WTC11 (cell line): Measurements from ENCODE around the gene MMS19. TPM values are rescaled to one million over a fixed set of nuclear protein-coding genes. Genes with fewer than 3 reads are reported as not detected.
A peak's percentile ranks its signal among the peaks of the same experiment; 100 is the strongest.
"Not testable (repeated sequence)": the region's sequence is repeated elsewhere in the genome, so short reads cannot be mapped to it uniquely, and the experiment has no call there.

ENCODE experiments used
- ATAC-seq: fragments of 200-7000 bp; cut with Tn5 transposase; 2 replicates; pipeline ENCODE4 v1.10.0; 2021; ENCODE audit warnings: mild to moderate bottlenecking, moderate library complexity
- CTCF ChIA-PET: fragments of 300-600 bp; sonication (Branson Sonifier 250); formaldehyde crosslinking; loops from one replicate; lab custom pipeline; 2021; ENCODE audit warnings: antibody characterized with exemption; lab: Charles Lee
- POLR2A ChIA-PET: fragments of 350-600 bp; sonication (Branson Sonifier 250); formaldehyde crosslinking; loops from one replicate; lab custom pipeline; 2021; ENCODE audit warnings: antibody characterized with exemption; lab: Charles Lee
- DNase-seq: peaks from one replicate; pipeline ENCODE4 v3.0.0; 2021; ENCODE audit warnings: low spot score
- H3K27ac Mint-ChIP-seq: 2 replicates; pipeline ENCODE4 v1.8.0; 2021; ENCODE audit warnings: mixed read lengths
- H3K27me3 Mint-ChIP-seq: 2 replicates; pipeline ENCODE4 v1.8.0; 2021; ENCODE audit warnings: low read depth, mild to moderate bottlenecking, moderate library complexity, mixed read lengths
- H3K36me3 Mint-ChIP-seq: 2 replicates; pipeline ENCODE4 v1.8.0; 2021; ENCODE audit warnings: mixed read lengths
- H3K4me1 Mint-ChIP-seq: 2 replicates; pipeline ENCODE4 v1.8.0; 2022; ENCODE audit warnings: mixed read lengths
- H3K4me3 Mint-ChIP-seq: 2 replicates; pipeline ENCODE4 v1.8.0; 2021; ENCODE audit warnings: mild to moderate bottlenecking, moderate library complexity, mixed read lengths
- H3K9me3 Mint-ChIP-seq: 2 replicates; pipeline ENCODE4 v1.8.0; 2021; ENCODE audit warnings: mixed read lengths
- ESRRA ChIP-seq: sonication (generic); formaldehyde crosslinking; IDR thresholded peaks from 2 replicates; pipeline ENCODE4 v1.8.1; 2022; ENCODE audit warnings: mild to moderate bottlenecking, missing genetic modification reagents, borderline replicate concordance
- FOXK1 ChIP-seq: sonication (generic); formaldehyde crosslinking; IDR thresholded peaks from 2 replicates; pipeline ENCODE4 v1.8.0; 2022; ENCODE audit warnings: mild to moderate bottlenecking, moderate library complexity, missing genetic modification reagents
- GTF2I ChIP-seq: fragments of 250-450 bp; sonication (Bioruptor Pico); conservative IDR thresholded peaks from 2 replicates; pipeline ENCODE4 v1.4.0; 2021; ENCODE audit warnings: mild to moderate bottlenecking
- RORB ChIP-seq: fragments of 250-450 bp; sonication (Bioruptor Pico); IDR thresholded peaks from 2 replicates; pipeline ENCODE4 v1.9.0; 2021; ENCODE audit warnings: mild to moderate bottlenecking
- SMAD3 ChIP-seq: sonication (generic); formaldehyde crosslinking; IDR thresholded peaks from 2 replicates; pipeline ENCODE4 v1.8.0; 2022; ENCODE audit warnings: missing genetic modification reagents, mild to moderate bottlenecking, borderline replicate concordance
- SP1 ChIP-seq: sonication (generic); formaldehyde crosslinking; conservative IDR thresholded peaks from 2 replicates; pipeline ENCODE4 v1.8.1; 2022; ENCODE audit warnings: missing genetic modification reagents
- total RNA-seq: library from RNA; stranded (reverse); gene quantifications from 3 replicates; pipeline ENCODE4 v1.2.3, GENCODE V29; 2021
- TF ChIP-seq, protein P1 (sequence below): sonication (generic); formaldehyde crosslinking; IDR thresholded peaks from 2 replicates; pipeline ENCODE4 v1.8.1; 2023; ENCODE audit warnings: mild to moderate bottlenecking, missing genetic modification reagents, moderate library complexity
- TF ChIP-seq, protein P2 (sequence below): sonication (generic); formaldehyde crosslinking; IDR thresholded peaks from 2 replicates; pipeline ENCODE4 v1.8.1; 2023; ENCODE audit warnings: mild to moderate bottlenecking, missing genetic modification reagents, borderline replicate concordance
- TF ChIP-seq, protein P3 (sequence below): sonication (generic); formaldehyde crosslinking; IDR thresholded peaks from 2 replicates; pipeline ENCODE4 v1.8.0; 2022; ENCODE audit warnings: mild to moderate bottlenecking, missing genetic modification reagents
- TF ChIP-seq, protein P4 (sequence below): sonication (generic); formaldehyde crosslinking; IDR thresholded peaks from 2 replicates; pipeline ENCODE4 v1.8.1; 2023; ENCODE audit warnings: mild to moderate bottlenecking, moderate library complexity, missing genetic modification reagents
- TF ChIP-seq, protein P5 (sequence below): sonication (generic); formaldehyde crosslinking; IDR thresholded peaks from 2 replicates; pipeline ENCODE4 v1.8.1; 2022; ENCODE audit warnings: low read depth, missing genetic modification reagents, borderline replicate concordance
- TF ChIP-seq, protein P6 (sequence below): sonication (generic); formaldehyde crosslinking; IDR thresholded peaks from 2 replicates; pipeline ENCODE4 v1.8.1; 2023; ENCODE audit warnings: mild to moderate bottlenecking, missing genetic modification reagents

Gene MMS19
- total RNA-seq, 1 experiment from 2014 or later: 135 TPM

DNA sequence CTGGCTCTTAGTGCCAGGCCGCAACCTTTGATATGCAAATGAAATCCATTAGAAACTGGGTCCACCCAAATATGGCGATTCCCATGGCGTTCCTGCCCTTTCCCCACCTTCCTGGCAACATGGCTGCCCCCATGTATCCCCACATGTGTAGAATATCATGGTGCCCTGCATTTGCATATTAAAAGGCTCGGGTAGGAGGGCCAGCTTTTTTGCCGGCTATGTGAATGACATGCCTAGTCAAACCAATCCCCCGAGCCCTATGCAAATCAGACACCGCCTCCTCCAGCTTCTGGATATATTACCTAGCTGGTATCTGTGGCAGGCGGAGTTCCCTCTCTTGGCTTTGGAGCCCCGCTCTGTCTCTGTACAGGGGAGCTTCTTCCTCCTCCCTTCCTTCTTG, 18.3 kb downstream of the MMS19 start:
- Mint-ChIP-seq H3K9me3 (no peaks in the 10 kb centered on the region), H3K27ac (peak overlapping the region; percentile 94), H3K4me1 (peaks cover 21% of the 10 kb centered on the region), H3K4me3 (peak overlapping the region; percentile 11), H3K36me3 (peaks cover 43% of the 10 kb centered on the region), H3K27me3 (no peaks in the 10 kb centered on the region)
- peak; percentile 87 for DNase-seq
- peak; percentile 96 for ATAC-seq
- TF ChIP-seq GTF2I (CRISPR knock-in tag) (no peak), SP1 (CRISPR knock-in tag) (peak; percentile 38; the same call in 1 of the 2 replicates), RORB (CRISPR knock-in tag) (no peak), FOXK1 (0 out of 2 replicates have a peak, but pooled peaks have one; percentile 41), ESRRA (CRISPR knock-in tag) (no peak), SMAD3 (no peak)
- TF ChIP-seq, protein P1, sequence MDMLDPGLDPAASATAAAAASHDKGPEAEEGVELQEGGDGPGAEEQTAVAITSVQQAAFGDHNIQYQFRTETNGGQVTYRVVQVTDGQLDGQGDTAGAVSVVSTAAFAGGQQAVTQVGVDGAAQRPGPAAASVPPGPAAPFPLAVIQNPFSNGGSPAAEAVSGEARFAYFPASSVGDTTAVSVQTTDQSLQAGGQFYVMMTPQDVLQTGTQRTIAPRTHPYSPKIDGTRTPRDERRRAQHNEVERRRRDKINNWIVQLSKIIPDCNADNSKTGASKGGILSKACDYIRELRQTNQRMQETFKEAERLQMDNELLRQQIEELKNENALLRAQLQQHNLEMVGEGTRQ (CRISPR knock-in tag): 0 out of 2 replicates have a peak, but pooled peaks have one; percentile 18
- TF ChIP-seq, protein P2, sequence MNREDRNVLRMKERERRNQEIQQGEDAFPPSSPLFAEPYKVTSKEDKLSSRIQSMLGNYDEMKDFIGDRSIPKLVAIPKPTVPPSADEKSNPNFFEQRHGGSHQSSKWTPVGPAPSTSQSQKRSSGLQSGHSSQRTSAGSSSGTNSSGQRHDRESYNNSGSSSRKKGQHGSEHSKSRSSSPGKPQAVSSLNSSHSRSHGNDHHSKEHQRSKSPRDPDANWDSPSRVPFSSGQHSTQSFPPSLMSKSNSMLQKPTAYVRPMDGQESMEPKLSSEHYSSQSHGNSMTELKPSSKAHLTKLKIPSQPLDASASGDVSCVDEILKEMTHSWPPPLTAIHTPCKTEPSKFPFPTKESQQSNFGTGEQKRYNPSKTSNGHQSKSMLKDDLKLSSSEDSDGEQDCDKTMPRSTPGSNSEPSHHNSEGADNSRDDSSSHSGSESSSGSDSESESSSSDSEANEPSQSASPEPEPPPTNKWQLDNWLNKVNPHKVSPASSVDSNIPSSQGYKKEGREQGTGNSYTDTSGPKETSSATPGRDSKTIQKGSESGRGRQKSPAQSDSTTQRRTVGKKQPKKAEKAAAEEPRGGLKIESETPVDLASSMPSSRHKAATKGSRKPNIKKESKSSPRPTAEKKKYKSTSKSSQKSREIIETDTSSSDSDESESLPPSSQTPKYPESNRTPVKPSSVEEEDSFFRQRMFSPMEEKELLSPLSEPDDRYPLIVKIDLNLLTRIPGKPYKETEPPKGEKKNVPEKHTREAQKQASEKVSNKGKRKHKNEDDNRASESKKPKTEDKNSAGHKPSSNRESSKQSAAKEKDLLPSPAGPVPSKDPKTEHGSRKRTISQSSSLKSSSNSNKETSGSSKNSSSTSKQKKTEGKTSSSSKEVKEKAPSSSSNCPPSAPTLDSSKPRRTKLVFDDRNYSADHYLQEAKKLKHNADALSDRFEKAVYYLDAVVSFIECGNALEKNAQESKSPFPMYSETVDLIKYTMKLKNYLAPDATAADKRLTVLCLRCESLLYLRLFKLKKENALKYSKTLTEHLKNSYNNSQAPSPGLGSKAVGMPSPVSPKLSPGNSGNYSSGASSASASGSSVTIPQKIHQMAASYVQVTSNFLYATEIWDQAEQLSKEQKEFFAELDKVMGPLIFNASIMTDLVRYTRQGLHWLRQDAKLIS: no peak
- TF ChIP-seq, protein P3, sequence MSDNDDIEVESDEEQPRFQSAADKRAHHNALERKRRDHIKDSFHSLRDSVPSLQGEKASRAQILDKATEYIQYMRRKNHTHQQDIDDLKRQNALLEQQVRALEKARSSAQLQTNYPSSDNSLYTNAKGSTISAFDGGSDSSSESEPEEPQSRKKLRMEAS (CRISPR knock-in tag): peak; percentile 55; the same call in 1 of the 2 replicates
- TF ChIP-seq, protein P4, sequence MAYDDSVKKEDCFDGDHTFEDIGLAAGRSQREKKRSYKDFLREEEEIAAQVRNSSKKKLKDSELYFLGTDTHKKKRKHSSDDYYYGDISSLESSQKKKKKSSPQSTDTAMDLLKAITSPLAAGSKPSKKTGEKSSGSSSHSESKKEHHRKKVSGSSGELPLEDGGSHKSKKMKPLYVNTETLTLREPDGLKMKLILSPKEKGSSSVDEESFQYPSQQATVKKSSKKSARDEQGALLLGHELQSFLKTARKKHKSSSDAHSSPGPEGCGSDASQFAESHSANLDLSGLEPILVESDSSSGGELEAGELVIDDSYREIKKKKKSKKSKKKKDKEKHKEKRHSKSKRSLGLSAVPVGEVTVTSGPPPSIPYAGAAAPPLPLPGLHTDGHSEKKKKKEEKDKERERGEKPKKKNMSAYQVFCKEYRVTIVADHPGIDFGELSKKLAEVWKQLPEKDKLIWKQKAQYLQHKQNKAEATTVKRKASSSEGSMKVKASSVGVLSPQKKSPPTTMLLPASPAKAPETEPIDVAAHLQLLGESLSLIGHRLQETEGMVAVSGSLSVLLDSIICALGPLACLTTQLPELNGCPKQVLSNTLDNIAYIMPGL (CRISPR knock-in tag): no peak
- TF ChIP-seq, protein P5, sequence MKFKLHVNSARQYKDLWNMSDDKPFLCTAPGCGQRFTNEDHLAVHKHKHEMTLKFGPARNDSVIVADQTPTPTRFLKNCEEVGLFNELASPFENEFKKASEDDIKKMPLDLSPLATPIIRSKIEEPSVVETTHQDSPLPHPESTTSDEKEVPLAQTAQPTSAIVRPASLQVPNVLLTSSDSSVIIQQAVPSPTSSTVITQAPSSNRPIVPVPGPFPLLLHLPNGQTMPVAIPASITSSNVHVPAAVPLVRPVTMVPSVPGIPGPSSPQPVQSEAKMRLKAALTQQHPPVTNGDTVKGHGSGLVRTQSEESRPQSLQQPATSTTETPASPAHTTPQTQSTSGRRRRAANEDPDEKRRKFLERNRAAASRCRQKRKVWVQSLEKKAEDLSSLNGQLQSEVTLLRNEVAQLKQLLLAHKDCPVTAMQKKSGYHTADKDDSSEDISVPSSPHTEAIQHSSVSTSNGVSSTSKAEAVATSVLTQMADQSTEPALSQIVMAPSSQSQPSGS (CRISPR knock-in tag): no peak
- TF ChIP-seq, protein P6, sequence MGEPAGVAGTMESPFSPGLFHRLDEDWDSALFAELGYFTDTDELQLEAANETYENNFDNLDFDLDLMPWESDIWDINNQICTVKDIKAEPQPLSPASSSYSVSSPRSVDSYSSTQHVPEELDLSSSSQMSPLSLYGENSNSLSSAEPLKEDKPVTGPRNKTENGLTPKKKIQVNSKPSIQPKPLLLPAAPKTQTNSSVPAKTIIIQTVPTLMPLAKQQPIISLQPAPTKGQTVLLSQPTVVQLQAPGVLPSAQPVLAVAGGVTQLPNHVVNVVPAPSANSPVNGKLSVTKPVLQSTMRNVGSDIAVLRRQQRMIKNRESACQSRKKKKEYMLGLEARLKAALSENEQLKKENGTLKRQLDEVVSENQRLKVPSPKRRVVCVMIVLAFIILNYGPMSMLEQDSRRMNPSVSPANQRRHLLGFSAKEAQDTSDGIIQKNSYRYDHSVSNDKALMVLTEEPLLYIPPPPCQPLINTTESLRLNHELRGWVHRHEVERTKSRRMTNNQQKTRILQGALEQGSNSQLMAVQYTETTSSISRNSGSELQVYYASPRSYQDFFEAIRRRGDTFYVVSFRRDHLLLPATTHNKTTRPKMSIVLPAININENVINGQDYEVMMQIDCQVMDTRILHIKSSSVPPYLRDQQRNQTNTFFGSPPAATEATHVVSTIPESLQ (CRISPR knock-in tag): no peak
- ChIA-PET POLR2A (interaction anchor here (0.9 to 1.4 kb wide), 5 partner anchors 12 to 207 kb away, joined by 3 to 5 read pairs (median 4); partner anchors contain the start of genes AVPI1 and UBTD1), CTCF (interaction anchor here (0.7 to 2.1 kb wide), 15 partner anchors 15 to 197 kb away, joined by 3 to 6 read pairs (median 4); partner anchors contain the start of genes ANKRD2, RRP12 and UBTD1)

DNA sequence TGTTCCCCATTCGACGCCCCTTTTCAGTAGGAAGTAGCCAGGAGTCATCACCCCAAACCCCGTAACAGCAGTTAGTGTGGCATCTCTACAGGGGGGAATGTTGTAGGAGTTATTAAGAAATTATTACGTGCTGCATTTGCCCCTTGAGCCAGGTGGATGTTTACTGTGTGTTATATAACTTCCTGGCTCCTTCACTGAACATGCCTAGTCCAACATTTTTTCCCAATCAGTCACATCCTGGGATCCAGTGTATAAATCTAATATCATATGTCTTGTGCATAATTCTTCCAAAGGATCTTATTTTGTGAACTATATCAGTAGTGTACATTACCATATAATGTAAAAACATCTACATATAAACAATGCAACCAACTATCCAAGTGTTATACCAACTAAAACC, 18.8 kb downstream of the MMS19 start:
- Mint-ChIP-seq H3K4me3 (peak overlapping the region; percentile 34), H3K36me3 (peaks cover 48% of the 10 kb centered on the region), H3K27ac (peak overlapping the region; percentile 69), H3K4me1 (peaks cover 21% of the 10 kb centered on the region)
- ChIA-PET CTCF (interaction anchor here (0.7 to 1.5 kb wide), 12 partner anchors 15 to 133 kb away, joined by 3 to 6 read pairs (median 4); partner anchors contain the start of genes ANKRD2, RRP12 and UBTD1), POLR2A (interaction anchor here (0.9 to 1.4 kb wide), 5 partner anchors 12 to 208 kb away, joined by 3 to 5 read pairs (median 4); partner anchors contain the start of genes AVPI1 and UBTD1)
- ATAC-seq, DNase-seq, H3K9me3 Mint-ChIP-seq, H3K27me3 Mint-ChIP-seq: not testable (repeated sequence)
